ENCODE measurements around the gene EXOSC7.

DNA sequence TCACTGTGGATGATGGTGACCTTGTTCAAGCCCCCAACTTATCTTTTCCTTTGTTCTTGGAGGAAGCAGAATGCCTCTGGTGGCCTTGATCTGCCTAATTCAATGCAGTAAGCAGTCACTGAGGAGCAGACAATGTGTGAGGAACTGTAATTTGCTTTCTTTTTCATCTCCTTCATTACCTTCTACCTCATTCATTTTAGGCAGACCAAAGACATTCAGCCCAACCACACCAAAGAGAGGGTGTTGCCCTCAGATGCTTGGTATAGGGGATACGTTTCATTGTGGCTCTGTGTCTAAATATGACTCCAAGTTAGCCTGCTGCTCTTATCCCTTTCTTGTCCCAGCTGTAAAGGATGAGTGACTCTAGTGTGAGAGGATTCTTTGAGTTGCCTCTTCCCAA, 15.3 kb downstream of the EXOSC7 start:
- TF ChIP-seq POLR2AphosphoS5 (IDR thresholded peaks at IDR 0.05; ENCODE audit: borderline replicate concordance, low read depth, low read length) (no peak), EZH2 (IDR thresholded peaks at IDR 0.05) (no peak)
